Activated B cell treated with CpG ODN at 0.5 μM for 24 hours (primary cell): ENCODE measurements around the gene HDAC11. TPM values are rescaled to one million over a fixed set of nuclear protein-coding genes. Genes with fewer than 3 reads are reported as not detected.

Experiments
- ATAC-seq: fragments of 200-7000 bp; cut with Tn5 transposase; one replicate; pipeline ENCODE4 v1.10.0; 2021; ENCODE audit warnings: low read depth, mild to moderate bottlenecking, moderate library complexity
- CTCF ChIA-PET: fragments of 350-600 bp; sonication (Branson Sonifier 250); formaldehyde crosslinking; loops from one replicate; lab custom pipeline; 2021; ENCODE audit warnings: antibody characterized with exemption; lab: Charles Lee
- POLR2A ChIA-PET: fragments of 350-600 bp; sonication (Branson Sonifier 250); formaldehyde crosslinking; loops from one replicate; lab custom pipeline; 2021; ENCODE audit warnings: antibody characterized with exemption; lab: Charles Lee
- DNase-seq: peaks from one replicate; pipeline ENCODE4 v3.0.0; 2022
- H3K27ac Mint-ChIP-seq: one replicate; pipeline ENCODE4 v1.8.0; 2020; ENCODE audit warnings: mixed read lengths
- H3K27me3 Mint-ChIP-seq: one replicate; pipeline ENCODE4 v1.8.0; 2021; ENCODE audit warnings: mixed read lengths
- H3K36me3 Mint-ChIP-seq: one replicate; pipeline ENCODE4 v1.8.0; 2021; ENCODE audit warnings: low read depth, mixed read lengths
- H3K4me1 Mint-ChIP-seq: one replicate; pipeline ENCODE4 v1.8.0; 2021; ENCODE audit warnings: mixed read lengths
- H3K4me3 Mint-ChIP-seq: one replicate; pipeline ENCODE4 v1.8.0; 2020; ENCODE audit warnings: mild to moderate bottlenecking, mixed read lengths
- H3K9me3 Mint-ChIP-seq: one replicate; pipeline ENCODE4 v1.8.0; 2020; ENCODE audit warnings: mixed read lengths
- CTCF ChIP-seq: fragments of 200-600 bp; IDR thresholded peaks from one replicate; pipeline ENCODE4 v1.8.0; 2022; ENCODE audit warnings: antibody characterized with exemption, mild to moderate bottlenecking
- intact Hi-C: fragments of 100-400 bp; cut with micrococcal nuclease; formaldehyde crosslinking; loops from one replicate; pipeline ENCODE4 v1.15.1; 2024
- total RNA-seq: library from RNA; stranded (reverse); gene quantifications from 2 replicates; pipeline ENCODE4 v1.2.3, GENCODE V29; 2022

Gene HDAC11
- total RNA-seq, 1 donor from 2014 or later: 2.5 TPM

GRCh38 chr3:13545952-13546454, 65.9 kb downstream of the HDAC11 start:
- intact Hi-C loops: no loop called here
- ATAC-seq (no peak), DNase-seq (no peak)
- Mint-ChIP-seq H3K4me3 (no peak overlapping the region), H3K27ac (no peak overlapping the region), H3K27me3 (peaks cover 14% of the 10 kb centered on the region), H3K36me3 (no peaks in the 10 kb centered on the region), H3K9me3 (peaks cover 2% of the 10 kb centered on the region), H3K4me1 (peaks cover 31% of the 10 kb centered on the region)
- ChIA-PET POLR2A (no interaction called here), CTCF (no interaction called here)
- TF ChIP-seq CTCF: no peak

GRCh38 chr3:13546667-13547171, 66.6 kb downstream of the HDAC11 start:
- ChIA-PET CTCF (no interaction called here), POLR2A (no interaction called here)
- H3K4me3 Mint-ChIP-seq: no peak overlapping the region
- DNase-seq: no peak
- no peak for TF ChIP-seq CTCF
- no peaks in the 10 kb centered on the region for H3K36me3 Mint-ChIP-seq
- no peaks in the 10 kb centered on the region for H3K9me3 Mint-ChIP-seq
- no peak overlapping the region for H3K27ac Mint-ChIP-seq
- ATAC-seq: no peak
- intact Hi-C loops: no loop called here
- peaks cover 14% of the 10 kb centered on the region for H3K27me3 Mint-ChIP-seq
- peaks cover 37% of the 10 kb centered on the region for H3K4me1 Mint-ChIP-seq

GRCh38 chr3:13547591-13548371, 67.7 kb downstream of the HDAC11 start:
- Mint-ChIP-seq H3K4me3 (peak overlapping the region; percentile 61), H3K27ac (no peak overlapping the region), H3K4me1 (peaks cover 42% of the 10 kb centered on the region), H3K36me3 (no peaks in the 10 kb centered on the region), H3K27me3 (peaks cover 18% of the 10 kb centered on the region), H3K9me3 (no peaks in the 10 kb centered on the region)
- TF ChIP-seq CTCF: no peak
- DNase-seq (no peak), ATAC-seq (no peak)
- intact Hi-C loops: loop anchor here (2.0 kb wide), 1 partner anchor 67 kb away; the partner anchor contains the start of gene HDAC11
- CTCF ChIA-PET: no interaction called here
- POLR2A ChIA-PET: interaction anchor here (0.6 kb wide), 1 partner anchor 526 kb away, joined by 6 read pairs; no protein-coding TSS in a partner anchor

DNA sequence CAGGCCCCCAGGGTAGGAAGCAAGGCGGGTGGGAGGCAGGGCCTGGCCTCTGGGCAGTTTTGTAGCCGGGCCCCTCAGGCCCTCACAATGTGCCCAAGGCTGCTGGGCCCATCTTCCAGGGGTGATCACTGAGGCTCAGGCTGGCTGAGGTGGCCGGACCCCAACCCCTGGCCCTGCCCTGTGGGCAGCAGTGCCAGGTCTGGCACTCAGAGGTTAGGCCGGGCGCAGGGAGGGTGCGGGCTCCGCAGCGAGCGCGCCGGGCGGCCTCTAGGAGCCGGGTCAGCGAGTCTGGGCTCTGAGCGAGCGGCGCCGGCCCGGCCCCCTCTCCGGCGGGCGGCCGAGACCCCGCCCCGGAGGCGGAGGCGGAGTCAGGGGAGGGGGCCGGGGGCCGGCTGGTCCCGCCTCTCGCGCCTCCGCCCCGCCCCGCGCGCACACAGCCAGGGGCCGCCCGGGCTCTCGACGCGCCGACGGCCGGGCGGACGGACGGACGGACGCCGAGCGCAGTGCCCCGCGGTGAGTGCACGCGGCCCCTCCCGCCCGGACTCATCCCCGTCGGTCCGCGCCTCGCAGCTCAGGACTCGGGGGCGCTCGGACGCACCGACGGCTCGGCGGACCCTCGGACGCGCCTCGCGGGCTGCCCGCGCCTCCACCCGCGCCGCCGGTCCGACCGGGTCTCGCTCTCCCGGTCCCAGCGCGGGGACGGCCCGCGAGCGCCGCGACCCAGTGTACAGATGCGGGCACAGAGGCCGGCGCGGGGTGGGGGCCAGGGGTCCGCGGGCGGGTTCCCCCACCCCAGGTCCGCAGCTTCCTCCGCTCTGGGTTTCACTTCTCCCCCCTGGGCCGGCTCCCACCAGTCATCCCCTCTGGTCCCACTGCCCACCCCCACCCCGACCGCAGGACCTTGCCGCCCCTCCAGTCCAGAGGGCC, 68.9 kb downstream of the HDAC11 start, which contains the start of gene FBLN2:
FBLN2 (plus strand) TSS at position 430 of the 927 bp plus-strand sequence. CDS start 21,231 bp downstream, outside the sequence.
- Mint-ChIP-seq H3K27me3 (peaks cover 15% of the 10 kb centered on the region), H3K36me3 (no peaks in the 10 kb centered on the region), H3K9me3 (no peaks in the 10 kb centered on the region), H3K4me3 (peak within 1 kb of the TSS; percentile 79), H3K27ac (peak within 1 kb of the TSS; percentile 68), H3K4me1 (peaks cover 52% of the 10 kb centered on the region)
- ATAC-seq: peak; percentile 82
- DNase-seq: peak; percentile 64
- no peak for TF ChIP-seq CTCF
- ChIA-PET POLR2A (no interaction called here), CTCF (no interaction called here)
- intact Hi-C loops: loop anchor here (2.0 kb wide), 1 partner anchor 68 kb away; the partner anchor contains the start of gene HDAC11
